ENCODE results near the gene SMCP. TPM values are rescaled to one million over a fixed set of nuclear protein-coding genes. Genes with fewer than 3 reads are reported as not detected.

SMCP gene
- total RNA-seq, 1 donor from 2014 or later, result not detected

- Histone ChIP-seq H3K27ac (no peak overlapping the region), H3K36me3 (no peaks in the 10 kb centered on the region), H3K4me3 (no peak overlapping the region), H3K27me3 (no peaks in the 10 kb centered on the region), H3K4me1 (no peaks in the 10 kb centered on the region), H3K9me3 (no peaks in the 10 kb centered on the region)
- DNase-seq (ENCODE audit: extremely low spot score in 2 of 2), result no peak
- intact Hi-C loops (cut with DNase I), result no loop called here
- TF ChIP-seq POLR2A (IDR thresholded peaks at IDR 0.05) (no peak), POLR2AphosphoS5 (IDR thresholded peaks at IDR 0.05; ENCODE audit: insufficient read depth in 1 of 2, low read depth in 1 of 2) (no peak), CTCF (IDR thresholded peaks at IDR 0.05) (no peak)
These were observed 50.5 kb downstream of the SMCP start for GRCh38 chr1:152928671-152929070.

- DNase-seq (ENCODE audit: extremely low spot score in 2 of 2), result no peak
- no peak for TF ChIP-seq POLR2AphosphoS5 (IDR thresholded peaks at IDR 0.05; ENCODE audit: insufficient read depth in 1 of 2, low read depth in 1 of 2)
- no peak for TF ChIP-seq CTCF (IDR thresholded peaks at IDR 0.05)
- TF ChIP-seq POLR2A (IDR thresholded peaks at IDR 0.05), result no peak
- H3K4me1 ChIP-seq, result no peaks in the 10 kb centered on the region
- H3K27ac ChIP-seq, result no peak overlapping the region
- H3K9me3 ChIP-seq, result no peaks in the 10 kb centered on the region
- H3K4me3 ChIP-seq, result no peak overlapping the region
- no peaks in the 10 kb centered on the region for H3K27me3 ChIP-seq
- intact Hi-C loops (cut with DNase I), result no loop called here
- H3K36me3 ChIP-seq, result no peaks in the 10 kb centered on the region
These were observed 54.2 kb downstream of the SMCP start for GRCh38 chr1:152932170-152932811.

GRCh38 chr1:152933196-152933595 is 55.1 kb downstream of the SMCP start:
- no peak overlapping the region for H3K27ac ChIP-seq
- intact Hi-C loops (cut with DNase I), result no loop called here
- no peak for DNase-seq (ENCODE audit: extremely low spot score in 2 of 2)
- TF ChIP-seq POLR2AphosphoS5 (IDR thresholded peaks at IDR 0.05; ENCODE audit: insufficient read depth in 1 of 2, low read depth in 1 of 2) (no peak), POLR2A (IDR thresholded peaks at IDR 0.05) (no peak), CTCF (IDR thresholded peaks at IDR 0.05) (no peak)
- H3K27me3 ChIP-seq, result no peaks in the 10 kb centered on the region
- H3K4me1 ChIP-seq, result no peaks in the 10 kb centered on the region
- no peaks in the 10 kb centered on the region for H3K9me3 ChIP-seq
- H3K4me3 ChIP-seq, result no peak overlapping the region
- no peaks in the 10 kb centered on the region for H3K36me3 ChIP-seq

Other genes starting within 250 kb of the SMCP start
- not detected for gene LCE2D, start 214.9 kb upstream of the SMCP start, total RNA-seq
- gene LCE2C, start 203.0 kb upstream of the SMCP start, total RNA-seq, result not detected
- gene LCE2B, start 192.2 kb upstream of the SMCP start, total RNA-seq, result not detected
- not detected for gene LCE2A, start 180.0 kb upstream of the SMCP start, total RNA-seq
- not detected for gene LCE4A, start 170.2 kb upstream of the SMCP start, total RNA-seq
- gene KPRP, start 120.3 kb upstream of the SMCP start, total RNA-seq, result 1.2 TPM
- gene LCE1F, start 103.2 kb upstream of the SMCP start, total RNA-seq, result not detected
- not detected for gene LCE1E, start 92.1 kb upstream of the SMCP start, total RNA-seq
- gene LCE1D, start 81.6 kb upstream of the SMCP start, total RNA-seq, result not detected
- gene LCE1C, start 71.7 kb upstream of the SMCP start, total RNA-seq, result not detected
- gene LCE1B, start 66.4 kb upstream of the SMCP start, total RNA-seq, result not detected
- not detected for gene LCE1A, start 50.8 kb upstream of the SMCP start, total RNA-seq
- not detected for gene LCE6A, start 35.5 kb upstream of the SMCP start, total RNA-seq
- not detected for gene LCE7A, start 18.3 kb upstream of the SMCP start, total RNA-seq
- gene IVL, start 30.2 kb downstream of the SMCP start, total RNA-seq, result 169 TPM
- gene SPRR5, start 68.9 kb downstream of the SMCP start, total RNA-seq, result not detected
- not detected for gene SPRR4, start 92.3 kb downstream of the SMCP start, total RNA-seq
- gene SPRR1A, start 105.8 kb downstream of the SMCP start, total RNA-seq, result 109 TPM
- gene SPRR3, start 123.4 kb downstream of the SMCP start, total RNA-seq, result 1,163 TPM
- gene SPRR1B, start 152.9 kb downstream of the SMCP start, total RNA-seq, result 216 TPM
- 49.6 TPM for gene SPRR2D, start 162.8 kb downstream of the SMCP start, total RNA-seq
- 74.6 TPM for gene SPRR2A, start 179.2 kb downstream of the SMCP start, total RNA-seq
- gene SPRR2B, start 193.3 kb downstream of the SMCP start, total RNA-seq, result not detected
- 11.8 TPM for gene SPRR2E, start 216.2 kb downstream of the SMCP start, total RNA-seq
- gene SPRR2F, start 235.2 kb downstream of the SMCP start, total RNA-seq, result 2.5 TPM